Panc1 (cell line): ENCODE measurements around the gene ACTRT2. TPM values are rescaled to one million over a fixed set of nuclear protein-coding genes. Genes with fewer than 3 reads are reported as not detected.

Source experiments
- ATAC-seq: fragments of 200-7000 bp; cut with Tn5 transposase; 2 replicates; pipeline ENCODE4 v1.9.1; 2020; ENCODE audit warnings: mild to moderate bottlenecking, moderate library complexity
- Bru-seq: library from RNA; stranded (reverse); fragments of 400-500 nt; gene quantifications from one replicate; lab custom pipeline; 2021; lab: Mats Ljungman, UMichigan
- BruChase-seq, 2 experiments: library from RNA; stranded (reverse); fragments of 400-500 nt; gene quantifications; one replicate each; lab custom pipeline; 2021; lab: Mats Ljungman, UMichigan
- BruUV-seq: library from RNA; stranded (reverse); fragments of 400-500 nt; replicated peaks from 2 replicates; lab custom pipeline; 2021; lab: Mats Ljungman, UMichigan
- CTCF ChIA-PET: fragments of 300-600 bp; sonication (Branson Sonifier 250); formaldehyde crosslinking; loops from one replicate; lab custom pipeline; 2022; ENCODE audit warnings: antibody characterized with exemption; lab: Charles Lee
- POLR2A ChIA-PET: fragments of 300-600 bp; sonication (Branson Sonifier 250); formaldehyde crosslinking; loops from one replicate; lab custom pipeline; 2022; ENCODE audit warnings: antibody characterized with exemption; lab: Charles Lee
- DNase-seq: peaks from one replicate; pipeline ENCODE4 v3.0.0-alpha.2; 2010; ENCODE audit warnings: low read depth, low spot score
- H3K27ac ChIP-seq: 2 replicates; pipeline ENCODE4 v1.5.1; 2011; ENCODE audit warnings: mild to moderate bottlenecking, low read length, inconsistent platforms
- H3K27me3 ChIP-seq: fragments of 200-500 bp; sonication (Bioruptor generic); 2 replicates; pipeline ENCODE4 v1.6.0; 2014; ENCODE audit warnings: low read length, inconsistent platforms; ENCODE audit not compliant: control insufficient read depth, insufficient read depth
- H3K36me3 ChIP-seq: fragments of 200-500 bp; sonication (Bioruptor generic); 2 replicates; pipeline ENCODE4 v1.5.1; 2014; ENCODE audit warnings: inconsistent platforms, mild to moderate bottlenecking, low read length, moderate library complexity; ENCODE audit not compliant: control insufficient read depth, insufficient read depth
- H3K4me1 ChIP-seq: 2 replicates; pipeline ENCODE4 v1.5.1; 2011; ENCODE audit warnings: inconsistent platforms, mild to moderate bottlenecking, low read length, moderate library complexity; ENCODE audit not compliant: control insufficient read depth, insufficient read depth
- H3K4me3 ChIP-seq, 2 experiments: 2 replicates each; pipeline ENCODE4 v1.5.1; 2011 to 2012; ENCODE audit warnings: low read depth in 2 of 2, low read length in 2 of 2, mild to moderate bottlenecking in 2 of 2, inconsistent platforms in 1 of 2, moderate library complexity in 1 of 2
- H3K9me3 ChIP-seq: fragments of 200-500 bp; sonication (Bioruptor generic); 2 replicates; pipeline ENCODE4 v1.5.1; 2014; ENCODE audit warnings: low read depth, mild to moderate bottlenecking, inconsistent platforms, low read length, moderate library complexity; ENCODE audit not compliant: control insufficient read depth, insufficient read depth
- CTCF ChIP-seq: fragments of 450-650 bp; IDR thresholded peaks from 2 replicates; pipeline ENCODE4 v1.5.1; 2017; ENCODE audit warnings: mild to moderate bottlenecking
- POLR2AphosphoS5 ChIP-seq: IDR thresholded peaks from 2 replicates; pipeline ENCODE4 v1.6.1; 2012; ENCODE audit warnings: mild to moderate bottlenecking, low read depth, low read length, moderate library complexity
- REST ChIP-seq, 2 experiments: IDR thresholded peaks; 2 replicates each; pipeline ENCODE4 v1.6.1; 2011 to 2012; ENCODE audit warnings: low read depth in 2 of 2, control low read depth in 1 of 2, low read length in 1 of 2, mild to moderate bottlenecking in 1 of 2, moderate library complexity in 1 of 2; ENCODE audit not compliant: insufficient read depth in 1 of 2
- SIN3A ChIP-seq: IDR thresholded peaks from 2 replicates; pipeline ENCODE4 v1.6.1; 2012; ENCODE audit warnings: low read depth, mild to moderate bottlenecking, low read length, moderate library complexity, borderline replicate concordance; ENCODE audit not compliant: insufficient read depth
- TCF7L2 ChIP-seq: IDR thresholded peaks from 2 replicates; pipeline ENCODE4 v1.6.1; 2011; ENCODE audit warnings: mild to moderate bottlenecking, low read depth, low read length, inconsistent platforms
- in situ Hi-C: cut with HindIII; loops from 2 replicates; pipeline ENCODE4 v1.10.0; 2016; ENCODE audit warnings: low sequenced_read_pairs, low pct_unique_long_range_greater_than_20kb
- intact Hi-C: fragments of 100-400 bp; cut with micrococcal nuclease; formaldehyde crosslinking; loops from one replicate; pipeline ENCODE4 v1.10.0; 2022; ENCODE audit not compliant: unreplicated experiment
- long read RNA-seq: library from polyadenylated mRNA; unstranded; transcript quantifications from one replicate; pipeline ENCODE4 v2.0.0, GENCODE V29; 2021; ENCODE audit not compliant: unreplicated experiment
- polyA plus RNA-seq: library from polyadenylated mRNA; unstranded; fragments of >200 nt; gene quantifications from one replicate; pipeline ENCODE4 v1.2.1, GENCODE V29; 2012; ENCODE audit warnings: missing spikeins; ENCODE audit not compliant: insufficient read length
- total RNA-seq: library from RNA; stranded (reverse); gene quantifications from one replicate; pipeline ENCODE4 v1.2.1, GENCODE V29; 2021; ENCODE audit not compliant: unreplicated experiment

Gene ACTRT2
- total RNA-seq (not detected), Bru-seq, nascent RNA (not detected), BruChase-seq, experiment 1, labeled RNA remaining after a 2-hour chase (not detected), BruChase-seq, experiment 2, labeled RNA remaining after a 6-hour chase (not detected)
- not detected for polyA plus RNA-seq
- long read RNA-seq, result 0 reads

GRCh38 chr1:3021233-3021671 lies at the start of gene ACTRT2:
Gene ACTRT2 (plus strand): TSS chr1:3021467. CDS start chr1:3021687, 220 bp downstream.
- no peaks in the 10 kb centered on the region for H3K36me3 ChIP-seq
- in situ Hi-C loops, result no loop called here
- H3K27me3 ChIP-seq, result no peaks in the 10 kb centered on the region
- ATAC-seq, result no peak
- H3K9me3 ChIP-seq, result no peaks in the 10 kb centered on the region
- no peaks in the 10 kb centered on the region for H3K4me1 ChIP-seq
- TF ChIP-seq SIN3A, result no peak
- no peak for TF ChIP-seq CTCF
- TF ChIP-seq REST (IDR thresholded peaks at IDR 0.05; ENCODE audit: insufficient read depth in 1 of 2, low read depth in 2 of 2, low read length in 1 of 2), result no peak
- no peak for TF ChIP-seq TCF7L2
- TF ChIP-seq POLR2AphosphoS5, result no peak
- BruUV-seq, result no TSS peak
- H3K4me3 ChIP-seq, result no peak within 1 kb of the TSS
- ChIA-PET CTCF (interaction anchor here (0.6 kb wide), 1 partner anchor 130 kb away, joined by 3 read pairs; no protein-coding TSS in a partner anchor), POLR2A (no interaction called here)
- H3K27ac ChIP-seq, result no peak within 1 kb of the TSS
- no peak for DNase-seq
- intact Hi-C loops, result no loop called here

- BruUV-seq, result no TSS peak
- POLR2A ChIA-PET, result no interaction called here
- TF ChIP-seq TCF7L2 (no peak), SIN3A (no peak), CTCF (no peak), REST (IDR thresholded peaks at IDR 0.05; ENCODE audit: insufficient read depth in 1 of 2, low read depth in 2 of 2, low read length in 1 of 2) (no peak), POLR2AphosphoS5 (no peak)
- DNase-seq, result no peak
- H3K36me3 ChIP-seq, result no peaks in the 10 kb centered on the region
- in situ Hi-C loops, result no loop called here
- intact Hi-C loops, result no loop called here
- no peaks in the 10 kb centered on the region for H3K4me1 ChIP-seq
- ATAC-seq, result no peak
- no peak overlapping the region for H3K27ac ChIP-seq
- no peaks in the 10 kb centered on the region for H3K9me3 ChIP-seq
- CTCF ChIA-PET, result no interaction called here
- no peak overlapping the region for H3K4me3 ChIP-seq
- H3K27me3 ChIP-seq, result no peaks in the 10 kb centered on the region
Measured at GRCh38 chr1:2971609-2972008, 49.7 kb upstream of the ACTRT2 start.
